Keratinocyte (primary cell): Measurements from ENCODE around the gene TTI1. TPM values are rescaled to one million over a fixed set of nuclear protein-coding genes. Genes with fewer than 3 reads are reported as not detected.

Experiments used
- DNase-seq: peaks from one replicate; pipeline ENCODE4 v3.0.0-alpha.2; 2011; ENCODE audit warnings: low read depth, missing footprints, low spot score
- FAIRE-seq: peaks from 2 replicates; lab custom pipeline; 2011; peaks lifted over from hg19 to GRCh38; lab: Jason Lieb, UNC
- H2AFZ ChIP-seq: 2 replicates; pipeline ENCODE4 v1.6.0; 2012; ENCODE audit warnings: low read length, control low read depth, inconsistent platforms; ENCODE audit not compliant: control insufficient read depth
- H3K27ac ChIP-seq: 2 replicates; pipeline ENCODE4 v1.5.1; 2011; ENCODE audit warnings: low read length; ENCODE audit not compliant: control insufficient read depth, insufficient read depth
- H3K27me3 ChIP-seq: 3 replicates; pipeline ENCODE4 v1.6.0; 2011; ENCODE audit warnings: low read length; ENCODE audit not compliant: control insufficient read depth, insufficient read depth; ENCODE audit errors: extremely low read depth
- H3K36me3 ChIP-seq, 2 experiments: 2 replicates in 1 of 2; 3 replicates in 1 of 2; pipeline ENCODE4 v1.5.1; 2011; ENCODE audit warnings: low read length in 2 of 2, mild to moderate bottlenecking in 1 of 2; ENCODE audit not compliant: control insufficient read depth in 2 of 2, insufficient read depth in 2 of 2; ENCODE audit errors: extremely low read depth in 1 of 2
- H3K4me1 ChIP-seq: 3 replicates; pipeline ENCODE4 v1.5.1; 2011; ENCODE audit warnings: low read length; ENCODE audit not compliant: control insufficient read depth, insufficient read depth; ENCODE audit errors: extremely low read depth
- H3K4me2 ChIP-seq: 3 replicates; pipeline ENCODE4 v1.6.0; 2011; ENCODE audit warnings: low read depth, low read length; ENCODE audit not compliant: control insufficient read depth, insufficient read depth; ENCODE audit errors: extremely low read depth
- H3K4me3 ChIP-seq, 3 experiments: fragments of 200-600 bp in 1 of 3; sonication (generic) in 1 of 3; 2 replicates in 2 of 3; 3 replicates in 1 of 3; pipeline ENCODE4 v1.5.1; 2011 to 2016; ENCODE audit warnings: low read length in 3 of 3, mild to moderate bottlenecking in 3 of 3, control low read depth in 2 of 3, inconsistent platforms in 1 of 3, low read depth in 1 of 3, mixed read lengths in 1 of 3, mixed run types in 1 of 3, moderate library complexity in 1 of 3; ENCODE audit not compliant: control insufficient read depth in 2 of 3, insufficient read depth in 2 of 3; ENCODE audit errors: extremely low read depth in 1 of 3
- H3K79me2 ChIP-seq: 2 replicates; pipeline ENCODE4 v1.6.0; 2012; ENCODE audit warnings: low read length; ENCODE audit not compliant: control insufficient read depth, insufficient read depth
- H3K9ac ChIP-seq: 3 replicates; pipeline ENCODE4 v1.6.0; 2011; ENCODE audit warnings: low read length; ENCODE audit not compliant: control insufficient read depth, insufficient read depth; ENCODE audit errors: extremely low read depth
- H3K9me1 ChIP-seq: 3 replicates; pipeline ENCODE4 v1.6.0; 2011; ENCODE audit warnings: low read length; ENCODE audit not compliant: control insufficient read depth, insufficient read depth; ENCODE audit errors: extremely low read depth
- H3K9me3 ChIP-seq: 2 replicates; pipeline ENCODE4 v1.5.1; 2012; ENCODE audit warnings: low read depth, low read length; ENCODE audit not compliant: control insufficient read depth
- H4K20me1 ChIP-seq: 3 replicates; pipeline ENCODE4 v1.6.0; 2011; ENCODE audit warnings: low read length; ENCODE audit not compliant: control insufficient read depth, insufficient read depth; ENCODE audit errors: extremely low read depth
- CTCF ChIP-seq, 3 experiments: IDR thresholded peaks in 1 of 3; conservative IDR thresholded peaks in 1 of 3; optimal IDR thresholded peaks in 1 of 3; 2 replicates in 2 of 3; 3 replicates in 1 of 3; pipeline versions ENCODE3 to v1.5.1; 2011; ENCODE audit warnings: low read length in 3 of 3, mild to moderate bottlenecking in 3 of 3, moderate library complexity in 2 of 3, control low read depth in 1 of 3, inconsistent platforms in 1 of 3; ENCODE audit not compliant: insufficient read depth in 2 of 3; ENCODE audit errors: extremely low read depth in 1 of 3
- EZH2 ChIP-seq: IDR thresholded peaks from one replicate; pipeline ENCODE4 v1.6.1; 2012; ENCODE audit warnings: inconsistent platforms, mild to moderate bottlenecking, low read length, moderate library complexity
- dilution Hi-C: fragments of 300-500 bp; cut with MboI; formaldehyde crosslinking; loops from one replicate; pipeline ENCODE4 v1.7.0; 2020; ENCODE audit warnings: low sequenced_read_pairs; ENCODE audit not compliant: extremely low pct_ligation_motif_present
- polyA plus RNA-seq, 5 experiments: library from polyadenylated mRNA; depleted of rRNA in 3 of 5; stranded (reverse) in 3 of 5; stranded (forward) in 1 of 5; unstranded in 1 of 5; fragments of >200 nt; gene quantifications; 1 replicate in 1 of 5; 2 replicates in 3 of 5; 3 replicates in 1 of 5; pipeline versions ENCODE4 v1.2.1 to v1.2.3, GENCODE V29; 2011 to 2012; ENCODE audit warnings: missing spikeins in 2 of 5, low read depth in 1 of 5, low replicate concordance in 1 of 5

The TTI1 gene
- polyA plus RNA-seq, 1 donor (not counting 4 experiments of a cell fraction or from before 2014, with no cell fraction given), result 13.5 TPM

- Histone ChIP-seq H2AFZ (no peak overlapping the region), H3K9me3 (no peaks in the 10 kb centered on the region), H3K4me1 (no peaks in the 10 kb centered on the region), H3K9ac (no peak overlapping the region), H3K79me2 (no peaks in the 10 kb centered on the region), H3K9me1 (no peaks in the 10 kb centered on the region), H4K20me1 (no peaks in the 10 kb centered on the region), H3K4me3 (no peak overlapping the region), H3K4me2 (no peak overlapping the region), H3K27me3 (peaks cover 6% of the 10 kb centered on the region), H3K27ac (no peak overlapping the region), H3K36me3 (no peaks in the 10 kb centered on the region)
- DNase-seq, result no peak
- dilution Hi-C loops, result no loop called here
- no peak for TF ChIP-seq EZH2
- TF ChIP-seq CTCF (optimal IDR thresholded peaks at IDR 0.05 in 1 of 3, IDR thresholded peaks at IDR 0.05 in 1 of 3, conservative IDR thresholded peaks at IDR 0.05 in 1 of 3; ENCODE audit: extremely low read depth in 1 of 3, insufficient read depth in 2 of 3, low read length in 3 of 3), result no peak
- no peak for FAIRE-seq
Observed at GRCh38 chr20:37961066-37961465, 72.2 kb downstream of the TTI1 start.

- no peaks in the 10 kb centered on the region for H3K36me3 ChIP-seq
- H3K9me3 ChIP-seq, result no peaks in the 10 kb centered on the region
- DNase-seq (no peak), FAIRE-seq (no peak)
- H3K4me3 ChIP-seq, result no peak overlapping the region
- peaks cover 6% of the 10 kb centered on the region for H3K27me3 ChIP-seq
- H2AFZ ChIP-seq, result no peak overlapping the region
- H3K4me1 ChIP-seq, result no peaks in the 10 kb centered on the region
- TF ChIP-seq EZH2, result no peak
- no peak for TF ChIP-seq CTCF (optimal IDR thresholded peaks at IDR 0.05 in 1 of 3, IDR thresholded peaks at IDR 0.05 in 1 of 3, conservative IDR thresholded peaks at IDR 0.05 in 1 of 3; ENCODE audit: extremely low read depth in 1 of 3, insufficient read depth in 2 of 3, low read length in 3 of 3)
- no peaks in the 10 kb centered on the region for H4K20me1 ChIP-seq
- no peaks in the 10 kb centered on the region for H3K79me2 ChIP-seq
- dilution Hi-C loops, result no loop called here
- no peaks in the 10 kb centered on the region for H3K9me1 ChIP-seq
- no peak overlapping the region for H3K9ac ChIP-seq
- H3K27ac ChIP-seq, result no peak overlapping the region
- no peak overlapping the region for H3K4me2 ChIP-seq
Observed at GRCh38 chr20:37958856-37959520, 74.3 kb downstream of the TTI1 start.
